ENCODE data around the gene KLF5.

The KLF5 gene

GRCh38 chr13:73058736-73059459 lies at the start of gene KLF5:
TSS of gene KLF5 (plus strand) at chr13:73059005. CDS start at chr13:73059328, 323 bp downstream.
- Mint-ChIP-seq H3K9me3 (no peaks in the 10 kb centered on the region), H3K27me3 (peaks cover 47% of the 10 kb centered on the region), H3K27ac (peak within 1 kb of the TSS; percentile 48), H3K4me1 (ENCODE audit: low read depth) (peaks cover 18% of the 10 kb centered on the region), H3K36me3 (ENCODE audit: low read depth) (peaks cover 10% of the 10 kb centered on the region), H3K4me3 (peak within 1 kb of the TSS; percentile 76)
- intact Hi-C loops (cut with micrococcal nuclease): loop anchor here (5.0 to 10.0 kb wide), 2 partner anchors 277 to 334 kb away; partner anchors contain the start of genes BORA, DIS3, MZT1 and PIBF1

GRCh38 chr13:73011751-73012150 lies 47.1 kb upstream of the KLF5 start:
- Mint-ChIP-seq H3K36me3 (ENCODE audit: low read depth) (peaks cover 28% of the 10 kb centered on the region), H3K27me3 (no peaks in the 10 kb centered on the region), H3K9me3 (no peaks in the 10 kb centered on the region), H3K4me3 (no peak overlapping the region), H3K27ac (no peak overlapping the region), H3K4me1 (ENCODE audit: low read depth) (no peaks in the 10 kb centered on the region)
- intact Hi-C loops (cut with micrococcal nuclease): no loop called here

DNA sequence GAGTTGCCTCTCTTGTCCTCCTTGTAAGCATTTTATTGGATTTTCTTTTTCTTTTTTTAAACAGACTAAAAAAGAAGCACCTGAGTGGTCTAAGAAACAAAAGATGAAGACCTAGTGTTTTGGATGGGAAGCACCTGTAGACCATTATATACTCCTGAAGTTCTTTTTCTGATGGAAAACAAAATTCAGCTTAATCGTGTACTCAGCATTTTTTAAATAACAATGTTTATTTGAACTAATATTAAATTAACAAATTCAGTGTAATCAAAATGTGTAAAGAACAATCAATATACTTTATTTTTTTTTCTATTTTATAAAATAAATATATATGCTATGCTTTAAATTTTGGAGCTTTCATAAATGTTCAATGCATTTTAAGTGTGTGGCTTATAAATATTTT lies 43.0 kb upstream of the KLF5 start:
- Mint-ChIP-seq H3K4me1 (ENCODE audit: low read depth) (no peaks in the 10 kb centered on the region), H3K27me3 (no peaks in the 10 kb centered on the region), H3K36me3 (ENCODE audit: low read depth) (peaks cover 46% of the 10 kb centered on the region), H3K9me3 (no peaks in the 10 kb centered on the region), H3K4me3 (no peak overlapping the region), H3K27ac (no peak overlapping the region)
- intact Hi-C loops (cut with micrococcal nuclease): no loop called here

DNA sequence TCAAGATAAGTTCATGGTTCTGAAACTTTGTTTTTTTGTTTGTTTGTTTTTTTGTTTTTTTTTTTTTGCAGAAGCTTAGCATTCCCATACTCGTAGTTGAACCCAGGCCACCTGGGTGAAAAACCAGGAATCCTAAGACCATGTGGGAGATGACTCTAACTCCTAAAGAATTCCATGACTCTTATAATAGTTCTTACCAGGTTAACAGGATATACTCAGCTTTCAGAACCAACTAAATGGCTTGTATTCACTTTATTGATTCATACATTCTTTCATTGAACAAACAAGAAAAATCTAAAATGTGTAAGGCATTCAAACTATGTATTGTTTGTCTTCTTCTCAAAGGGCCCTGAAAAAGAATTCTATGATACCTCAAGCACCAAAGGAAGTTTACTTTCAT lies 40.5 kb upstream of the KLF5 start:
- H3K9me3 Mint-ChIP-seq: no peaks in the 10 kb centered on the region
- peaks cover 26% of the 10 kb centered on the region for H3K36me3 Mint-ChIP-seq (ENCODE audit: low read depth)
- H3K27ac Mint-ChIP-seq: no peak overlapping the region
- intact Hi-C loops (cut with micrococcal nuclease): no loop called here
- H3K4me1 Mint-ChIP-seq (ENCODE audit: low read depth): no peaks in the 10 kb centered on the region
- H3K27me3 Mint-ChIP-seq: no peaks in the 10 kb centered on the region
- no peak overlapping the region for H3K4me3 Mint-ChIP-seq

GRCh38 chr13:73025217-73026012 lies 33.4 kb upstream of the KLF5 start:
- Mint-ChIP-seq H3K27ac (no peak overlapping the region), H3K36me3 (ENCODE audit: low read depth) (peaks cover 6% of the 10 kb centered on the region), H3K4me1 (ENCODE audit: low read depth) (no peaks in the 10 kb centered on the region), H3K9me3 (no peaks in the 10 kb centered on the region), H3K4me3 (no peak overlapping the region), H3K27me3 (no peaks in the 10 kb centered on the region)
- intact Hi-C loops (cut with micrococcal nuclease): no loop called here

- no peak overlapping the region for H3K4me3 Mint-ChIP-seq
- H3K4me1 Mint-ChIP-seq (ENCODE audit: low read depth): no peaks in the 10 kb centered on the region
- no peak overlapping the region for H3K27ac Mint-ChIP-seq
- H3K27me3 Mint-ChIP-seq: no peaks in the 10 kb centered on the region
- no peaks in the 10 kb centered on the region for H3K9me3 Mint-ChIP-seq
- H3K36me3 Mint-ChIP-seq (ENCODE audit: low read depth): no peaks in the 10 kb centered on the region
- intact Hi-C loops (cut with micrococcal nuclease): no loop called here
Observed at GRCh38 chr13:73034901-73035300, 23.9 kb upstream of the KLF5 start.

DNA sequence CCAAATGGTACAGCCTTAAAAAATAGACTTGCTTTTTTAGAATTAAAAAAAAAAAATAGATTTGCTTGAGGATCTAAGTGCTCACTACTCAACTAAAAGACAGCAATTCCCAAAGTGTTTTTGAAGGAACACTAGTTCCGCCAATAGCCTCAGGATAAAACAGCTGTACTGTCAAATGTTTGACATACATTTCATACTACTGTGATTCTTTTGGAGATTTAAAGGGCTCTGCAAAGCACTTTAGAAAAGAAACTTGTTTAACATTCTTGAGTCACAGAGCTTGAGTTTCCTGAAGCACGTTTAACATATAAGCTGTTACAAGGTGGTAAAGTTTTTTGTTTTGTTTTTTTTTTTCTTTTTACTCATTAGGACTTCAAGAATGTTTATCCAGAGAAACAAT lies 23.1 kb upstream of the KLF5 start:
- Mint-ChIP-seq H3K9me3 (no peaks in the 10 kb centered on the region), H3K27me3 (no peaks in the 10 kb centered on the region), H3K27ac (no peak overlapping the region), H3K36me3 (ENCODE audit: low read depth) (no peaks in the 10 kb centered on the region), H3K4me3 (no peak overlapping the region), H3K4me1 (ENCODE audit: low read depth) (no peaks in the 10 kb centered on the region)
- intact Hi-C loops (cut with micrococcal nuclease): no loop called here

DNA sequence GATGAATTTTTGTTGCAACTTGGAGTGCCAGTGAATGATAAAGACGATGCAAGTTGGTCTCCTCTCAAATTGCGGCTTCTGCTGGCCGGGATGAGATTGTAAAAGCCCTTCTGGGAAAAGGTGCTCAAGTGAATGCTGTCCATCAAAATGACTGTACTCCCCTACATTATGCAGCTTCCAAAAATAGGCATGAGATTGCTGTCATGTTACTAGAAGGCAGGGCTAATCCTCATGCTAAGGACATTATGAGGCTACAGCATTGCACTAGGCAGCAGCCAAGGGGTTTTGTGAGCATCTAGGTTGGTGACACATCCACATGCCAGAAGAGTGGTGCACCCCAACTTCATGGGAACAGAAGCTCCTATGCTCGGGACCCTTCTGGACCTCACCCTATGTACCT lies 22.2 kb upstream of the KLF5 start:
- Mint-ChIP-seq H3K4me3 (no peak overlapping the region), H3K27ac (no peak overlapping the region), H3K9me3 (no peaks in the 10 kb centered on the region), H3K27me3 (no peaks in the 10 kb centered on the region), H3K4me1 (ENCODE audit: low read depth) (no peaks in the 10 kb centered on the region), H3K36me3 (ENCODE audit: low read depth) (no peaks in the 10 kb centered on the region)
- intact Hi-C loops (cut with micrococcal nuclease): no loop called here

- Mint-ChIP-seq H3K36me3 (ENCODE audit: low read depth) (no peaks in the 10 kb centered on the region), H3K4me1 (ENCODE audit: low read depth) (no peaks in the 10 kb centered on the region), H3K9me3 (no peaks in the 10 kb centered on the region), H3K27ac (no peak overlapping the region), H3K4me3 (no peak overlapping the region), H3K27me3 (no peaks in the 10 kb centered on the region)
- intact Hi-C loops (cut with micrococcal nuclease): no loop called here
Observed at GRCh38 chr13:73038064-73038463, 20.7 kb upstream of the KLF5 start.

DNA sequence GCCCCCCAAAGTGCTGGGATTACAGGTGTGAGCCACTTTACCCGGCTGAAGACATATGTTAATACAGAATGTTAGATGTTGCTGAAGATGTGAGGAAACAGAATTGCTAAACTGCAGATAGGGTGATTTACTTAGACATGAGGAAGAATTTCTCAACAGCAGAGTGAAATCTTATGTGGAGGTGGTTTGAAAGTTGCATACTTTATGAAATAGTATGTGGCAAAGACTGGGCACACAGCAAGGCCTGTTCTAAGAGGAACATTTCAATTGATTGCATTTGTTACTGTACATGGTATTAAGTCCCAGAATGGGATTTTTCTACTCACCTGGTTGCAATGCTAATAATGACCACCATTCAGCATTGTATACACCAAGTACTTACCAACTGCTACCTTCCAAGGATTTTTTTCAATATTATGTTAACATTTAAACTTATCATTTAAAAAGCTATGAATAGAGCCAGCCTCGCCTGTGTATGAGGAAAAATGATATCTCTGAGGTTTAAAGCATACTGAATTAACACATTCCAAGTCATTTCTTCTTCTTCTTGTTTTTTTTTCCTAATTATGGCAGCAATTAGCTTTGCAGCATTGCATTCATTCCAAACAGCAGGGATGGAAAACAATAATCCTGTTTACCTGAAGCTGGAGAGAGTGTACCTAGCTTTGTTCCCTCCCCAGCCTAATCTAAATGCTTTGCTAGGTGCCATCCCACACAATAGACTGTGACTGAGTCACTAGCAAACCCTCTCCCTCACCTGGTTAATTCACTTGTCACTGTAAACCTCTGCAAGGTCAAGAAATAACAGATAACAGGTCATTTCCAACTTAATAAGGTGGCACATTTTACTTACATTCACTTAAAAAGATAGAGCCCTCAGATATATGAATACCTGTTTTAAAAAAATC lies 19.4 kb upstream of the KLF5 start:
- Mint-ChIP-seq H3K36me3 (ENCODE audit: low read depth) (no peaks in the 10 kb centered on the region), H3K4me1 (ENCODE audit: low read depth) (no peaks in the 10 kb centered on the region), H3K9me3 (no peaks in the 10 kb centered on the region), H3K27me3 (no peaks in the 10 kb centered on the region), H3K27ac (no peak overlapping the region), H3K4me3 (no peak overlapping the region)
- intact Hi-C loops (cut with micrococcal nuclease): no loop called here

DNA sequence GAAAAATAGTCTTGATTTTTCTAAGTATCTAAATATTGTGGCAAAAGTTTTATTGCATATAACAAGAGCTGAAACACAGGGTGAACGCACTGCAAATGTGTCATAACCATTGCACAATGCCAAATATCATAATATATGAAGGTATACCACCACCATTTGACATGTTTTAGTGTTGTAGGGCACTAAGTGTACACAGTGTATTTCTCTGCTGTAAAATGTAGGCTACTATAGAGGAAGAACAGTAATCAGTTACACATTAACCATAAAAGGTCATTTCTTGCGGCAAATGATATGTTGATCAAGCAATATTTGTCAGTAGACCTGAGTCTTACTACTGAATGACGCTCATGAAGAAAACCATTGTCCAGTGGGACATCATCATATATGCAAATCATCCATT lies 18.3 kb upstream of the KLF5 start:
- Mint-ChIP-seq H3K27ac (no peak overlapping the region), H3K4me3 (no peak overlapping the region), H3K36me3 (ENCODE audit: low read depth) (no peaks in the 10 kb centered on the region), H3K27me3 (no peaks in the 10 kb centered on the region), H3K9me3 (no peaks in the 10 kb centered on the region), H3K4me1 (ENCODE audit: low read depth) (no peaks in the 10 kb centered on the region)
- intact Hi-C loops (cut with micrococcal nuclease): no loop called here

GRCh38 chr13:73040968-73041596 lies 17.7 kb upstream of the KLF5 start:
- H3K36me3 Mint-ChIP-seq (ENCODE audit: low read depth): no peaks in the 10 kb centered on the region
- no peaks in the 10 kb centered on the region for H3K27me3 Mint-ChIP-seq
- H3K4me1 Mint-ChIP-seq (ENCODE audit: low read depth): no peaks in the 10 kb centered on the region
- intact Hi-C loops (cut with micrococcal nuclease): no loop called here
- H3K4me3 Mint-ChIP-seq: no peak overlapping the region
- H3K27ac Mint-ChIP-seq: no peak overlapping the region
- no peaks in the 10 kb centered on the region for H3K9me3 Mint-ChIP-seq

GRCh38 chr13:73045031-73045430 lies 13.8 kb upstream of the KLF5 start:
- Mint-ChIP-seq H3K9me3 (no peaks in the 10 kb centered on the region), H3K4me3 (no peak overlapping the region), H3K27ac (no peak overlapping the region), H3K36me3 (ENCODE audit: low read depth) (no peaks in the 10 kb centered on the region), H3K4me1 (ENCODE audit: low read depth) (no peaks in the 10 kb centered on the region), H3K27me3 (no peaks in the 10 kb centered on the region)
- intact Hi-C loops (cut with micrococcal nuclease): no loop called here
